Activated T-helper 1 cell treated with anti-CD3 and anti-CD28 coated beads, Interleukin-12 subunit alpha, Interleukin-12 subunit beta, Interleukin-2, Interleukin-4 antibody, amounts not matched to agents 30 ng/mL and 10 ng/mL and 1 ng/mL, durations not matched to agents 14 hours and 24 hours and 36 hours (primary cell): ENCODE data around the gene NOS1AP. TPM values are rescaled to one million over a fixed set of nuclear protein-coding genes. Genes with fewer than 3 reads are reported as not detected.
"Not testable (repeated sequence)": the region's sequence is repeated elsewhere in the genome, so short reads cannot be mapped to it uniquely, and the experiment has no call there.

Experiments used
- DNase-seq: peaks from one replicate; pipeline ENCODE4 v3.0.0; 2021; ENCODE audit warnings: low spot score
- H3K27ac Mint-ChIP-seq: one replicate; pipeline ENCODE4 v1.8.0; 2021; ENCODE audit warnings: mild to moderate bottlenecking, mixed read lengths
- H3K27me3 Mint-ChIP-seq: one replicate; pipeline ENCODE4 v1.8.0; 2022; ENCODE audit warnings: mild to moderate bottlenecking, moderate library complexity, mixed read lengths; ENCODE audit not compliant: insufficient read depth
- H3K36me3 Mint-ChIP-seq: one replicate; pipeline ENCODE4 v1.8.0; 2021; ENCODE audit warnings: low read depth, mixed read lengths
- H3K4me1 Mint-ChIP-seq: one replicate; pipeline ENCODE4 v1.8.0; 2021; ENCODE audit warnings: low read depth, mixed read lengths
- H3K4me3 Mint-ChIP-seq: one replicate; pipeline ENCODE4 v1.8.0; 2021; ENCODE audit warnings: mild to moderate bottlenecking, moderate library complexity, mixed read lengths
- H3K9me3 Mint-ChIP-seq: one replicate; pipeline ENCODE4 v1.8.0; 2021; ENCODE audit warnings: mixed read lengths
- intact Hi-C: fragments of 100-400 bp; cut with micrococcal nuclease; formaldehyde crosslinking; loops from one replicate; pipeline ENCODE4 v1.15.1; 2024
- total RNA-seq: library from RNA; stranded (reverse); gene quantifications from 2 replicates; pipeline ENCODE4 v1.2.3, GENCODE V29; 2022

Gene NOS1AP
- total RNA-seq, 1 donor from 2014 or later, result 0.10 TPM

DNA sequence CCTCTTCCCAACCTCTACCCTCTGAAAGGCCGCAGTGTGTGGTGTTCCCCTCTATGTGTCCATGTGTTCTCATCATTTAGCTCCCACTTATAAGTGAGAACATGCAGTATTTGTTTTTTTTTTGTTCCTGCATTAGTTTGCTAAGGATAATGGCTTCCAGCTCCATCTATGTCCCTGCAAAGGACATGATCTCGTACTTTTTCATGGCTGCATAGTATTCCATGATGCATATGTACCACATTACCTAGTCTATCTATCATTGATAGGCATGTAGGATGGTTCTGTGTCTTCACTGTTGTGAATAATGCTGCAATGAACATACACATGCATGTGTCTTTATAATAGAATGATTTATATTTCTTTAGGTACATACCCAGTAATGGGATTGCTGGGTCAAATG lies 12.6 kb downstream of the NOS1AP start:
- peaks cover 13% of the 10 kb centered on the region for H3K27me3 Mint-ChIP-seq
- H3K9me3 Mint-ChIP-seq, intact Hi-C loops, H3K4me1 Mint-ChIP-seq, DNase-seq, H3K36me3 Mint-ChIP-seq, H3K4me3 Mint-ChIP-seq, H3K27ac Mint-ChIP-seq: not testable (repeated sequence)

- Mint-ChIP-seq H3K36me3 (no peaks in the 10 kb centered on the region), H3K27ac (no peak overlapping the region), H3K4me3 (no peak overlapping the region), H3K4me1 (no peaks in the 10 kb centered on the region), H3K27me3 (peaks cover 13% of the 10 kb centered on the region), H3K9me3 (no peaks in the 10 kb centered on the region)
- intact Hi-C loops, result no loop called here
- no peak for DNase-seq
Measured at GRCh38 chr1:162083273-162083672, 13.8 kb downstream of the NOS1AP start.

DNA sequence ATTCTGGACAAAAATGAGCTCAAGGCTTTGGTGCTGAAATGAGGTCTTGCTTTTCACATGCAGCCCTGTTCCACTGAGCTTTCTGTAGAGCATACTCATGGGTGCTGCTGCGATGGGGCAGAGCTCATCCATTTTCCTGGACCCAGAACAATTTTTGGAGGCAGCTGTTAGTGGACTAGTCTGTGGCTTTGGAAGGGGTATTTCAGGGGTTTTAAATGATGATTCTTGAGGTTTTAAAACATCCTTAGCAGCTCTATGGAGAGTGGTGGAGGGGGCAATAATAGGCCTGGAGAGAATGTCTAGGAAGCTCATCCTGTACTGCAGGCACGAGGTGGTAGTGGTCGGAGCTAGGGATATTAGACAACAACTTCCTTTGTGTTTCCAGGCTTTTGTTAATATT lies 16.5 kb downstream of the NOS1AP start:
- Mint-ChIP-seq H3K9me3 (no peaks in the 10 kb centered on the region), H3K4me1 (no peaks in the 10 kb centered on the region), H3K4me3 (no peak overlapping the region), H3K27me3 (peaks cover 17% of the 10 kb centered on the region), H3K27ac (no peak overlapping the region), H3K36me3 (no peaks in the 10 kb centered on the region)
- no peak for DNase-seq
- intact Hi-C loops, result no loop called here

DNA sequence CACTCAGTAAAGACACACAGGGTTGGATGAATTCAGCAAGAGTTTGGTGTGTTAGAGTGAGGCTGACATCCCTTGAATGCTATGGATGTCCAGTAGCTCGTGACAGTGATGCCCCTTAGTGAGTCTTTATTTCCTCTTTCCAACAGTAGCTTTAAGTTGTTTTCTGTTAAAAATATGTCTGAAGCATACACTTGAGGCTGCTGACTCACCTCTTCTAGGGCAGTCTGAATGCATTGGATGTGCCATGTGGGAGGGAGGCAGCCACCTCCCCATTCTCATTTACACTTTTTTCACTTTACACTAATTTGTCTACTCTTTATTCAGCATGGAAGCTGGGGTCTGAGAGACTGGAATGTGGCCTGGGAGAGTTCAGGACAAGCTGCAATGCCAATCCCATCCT lies 17.6 kb downstream of the NOS1AP start:
- H3K27me3 Mint-ChIP-seq, result peaks cover 22% of the 10 kb centered on the region
- intact Hi-C loops, result no loop called here
- no peaks in the 10 kb centered on the region for H3K9me3 Mint-ChIP-seq
- H3K36me3 Mint-ChIP-seq, result no peaks in the 10 kb centered on the region
- no peak overlapping the region for H3K4me3 Mint-ChIP-seq
- H3K4me1 Mint-ChIP-seq, result no peaks in the 10 kb centered on the region
- H3K27ac Mint-ChIP-seq, result no peak overlapping the region
- no peak for DNase-seq

DNA sequence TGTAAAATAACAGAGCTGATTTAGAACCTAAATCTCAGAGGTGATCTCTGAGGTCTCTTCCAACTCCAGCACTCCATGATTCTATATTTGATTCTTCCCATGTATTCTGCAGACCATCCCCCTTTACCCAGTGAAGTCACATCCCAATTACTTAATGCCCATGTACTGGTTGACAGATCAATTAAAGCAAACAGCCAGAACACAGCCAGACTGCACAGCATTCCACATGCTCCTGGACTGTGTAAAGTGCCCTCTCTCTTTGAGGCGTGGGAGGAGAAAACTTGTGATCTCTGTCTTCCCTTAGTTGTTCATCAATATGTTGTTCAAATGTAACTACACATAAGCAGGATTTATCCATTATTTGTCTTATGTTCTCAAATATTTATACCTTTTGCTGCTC lies 18.1 kb downstream of the NOS1AP start:
- DNase-seq, result no peak
- no peaks in the 10 kb centered on the region for H3K9me3 Mint-ChIP-seq
- intact Hi-C loops, result no loop called here
- no peak overlapping the region for H3K27ac Mint-ChIP-seq
- H3K27me3 Mint-ChIP-seq, result peaks cover 25% of the 10 kb centered on the region
- H3K36me3 Mint-ChIP-seq, result no peaks in the 10 kb centered on the region
- H3K4me1 Mint-ChIP-seq, result no peaks in the 10 kb centered on the region
- H3K4me3 Mint-ChIP-seq, result no peak overlapping the region

DNA sequence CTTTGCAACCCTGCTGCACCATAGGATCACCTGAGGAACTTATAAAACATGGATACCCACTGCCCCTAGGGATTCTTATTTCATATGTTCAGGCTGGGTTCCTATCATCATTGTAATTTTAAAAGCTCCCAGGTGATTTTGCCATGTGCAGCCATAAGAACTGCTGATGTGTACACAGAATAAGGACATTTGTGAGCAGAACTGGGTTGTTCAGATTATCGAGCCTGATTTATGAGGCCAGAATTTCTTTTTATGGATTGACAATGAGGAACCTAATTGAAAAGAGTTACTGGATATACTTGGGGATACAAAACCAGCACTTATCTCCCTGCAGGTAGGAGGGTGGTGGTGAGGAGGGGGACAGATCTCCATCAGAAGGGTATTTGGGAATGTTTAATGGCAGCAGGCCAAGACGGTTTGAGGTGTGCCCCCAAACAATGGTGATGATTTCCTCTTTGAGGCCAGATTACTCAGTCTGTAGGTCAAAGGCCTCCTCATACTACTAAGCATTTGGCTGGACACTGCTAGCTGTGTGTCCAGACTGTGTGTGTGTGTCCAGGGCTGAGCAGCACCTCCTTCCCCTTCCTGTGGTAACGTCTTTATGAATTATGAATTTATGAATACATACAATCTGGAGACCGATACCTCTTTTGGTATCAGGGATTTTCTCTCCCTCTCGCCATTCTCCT lies 18.9 kb downstream of the NOS1AP start:
- no peaks in the 10 kb centered on the region for H3K36me3 Mint-ChIP-seq
- H3K27me3 Mint-ChIP-seq, result peaks cover 33% of the 10 kb centered on the region
- no peak overlapping the region for H3K4me3 Mint-ChIP-seq
- DNase-seq, result no peak
- no peak overlapping the region for H3K27ac Mint-ChIP-seq
- H3K9me3 Mint-ChIP-seq, result no peaks in the 10 kb centered on the region
- H3K4me1 Mint-ChIP-seq, result no peaks in the 10 kb centered on the region
- intact Hi-C loops, result no loop called here

- intact Hi-C loops, result no loop called here
- Mint-ChIP-seq H3K4me1 (no peaks in the 10 kb centered on the region), H3K36me3 (no peaks in the 10 kb centered on the region), H3K9me3 (no peaks in the 10 kb centered on the region), H3K4me3 (no peak overlapping the region), H3K27ac (no peak overlapping the region), H3K27me3 (peaks cover 31% of the 10 kb centered on the region)
- no peak for DNase-seq
Measured at GRCh38 chr1:162089748-162090147, 20.3 kb downstream of the NOS1AP start.

- H3K9me3 Mint-ChIP-seq, result no peaks in the 10 kb centered on the region
- intact Hi-C loops, result no loop called here
- H3K27me3 Mint-ChIP-seq, result peaks cover 28% of the 10 kb centered on the region
- H3K36me3 Mint-ChIP-seq, result no peaks in the 10 kb centered on the region
- H3K27ac Mint-ChIP-seq, result no peak overlapping the region
- no peak for DNase-seq
- no peak overlapping the region for H3K4me3 Mint-ChIP-seq
- H3K4me1 Mint-ChIP-seq, result no peaks in the 10 kb centered on the region
Measured at GRCh38 chr1:162090378-162090777, 20.9 kb downstream of the NOS1AP start.

GRCh38 chr1:162091681-162092524 lies 22.4 kb downstream of the NOS1AP start:
- Mint-ChIP-seq H3K9me3 (no peaks in the 10 kb centered on the region), H3K36me3 (no peaks in the 10 kb centered on the region), H3K4me1 (no peaks in the 10 kb centered on the region), H3K4me3 (no peak overlapping the region), H3K27me3 (peaks cover 29% of the 10 kb centered on the region), H3K27ac (no peak overlapping the region)
- intact Hi-C loops, result no loop called here
- no peak for DNase-seq

GRCh38 chr1:162093095-162093494 lies 23.6 kb downstream of the NOS1AP start:
- DNase-seq, result no peak
- Mint-ChIP-seq H3K27me3 (peaks cover 31% of the 10 kb centered on the region), H3K9me3 (no peaks in the 10 kb centered on the region), H3K4me3 (no peak overlapping the region), H3K27ac (no peak overlapping the region), H3K36me3 (no peaks in the 10 kb centered on the region), H3K4me1 (no peaks in the 10 kb centered on the region)
- intact Hi-C loops, result no loop called here

DNA sequence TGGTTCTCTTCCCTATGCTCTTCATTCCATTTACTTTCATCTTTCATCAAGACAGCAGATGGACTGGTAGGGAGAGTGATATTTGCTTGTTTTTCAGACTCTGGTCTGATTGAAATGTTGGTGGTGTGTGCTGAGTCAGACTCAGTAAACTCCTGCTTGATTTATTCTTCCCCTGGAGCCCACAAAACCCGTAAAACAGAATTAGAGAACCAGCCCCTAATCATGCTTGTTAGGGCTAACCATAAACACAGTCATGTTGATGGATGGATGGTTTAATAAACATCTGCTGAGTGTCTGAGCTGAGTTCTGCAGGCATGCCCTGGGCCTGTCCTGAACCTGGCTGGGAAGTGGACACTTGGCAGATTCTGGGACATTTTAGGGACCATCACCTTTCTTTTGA lies 24.8 kb downstream of the NOS1AP start:
- no peaks in the 10 kb centered on the region for H3K4me1 Mint-ChIP-seq
- intact Hi-C loops, result no loop called here
- no peak overlapping the region for H3K27ac Mint-ChIP-seq
- no peaks in the 10 kb centered on the region for H3K36me3 Mint-ChIP-seq
- no peaks in the 10 kb centered on the region for H3K9me3 Mint-ChIP-seq
- peaks cover 30% of the 10 kb centered on the region for H3K27me3 Mint-ChIP-seq
- H3K4me3 Mint-ChIP-seq, result no peak overlapping the region
- no peak for DNase-seq

- intact Hi-C loops, result no loop called here
- DNase-seq, result no peak
- Mint-ChIP-seq H3K36me3 (no peaks in the 10 kb centered on the region), H3K9me3 (no peaks in the 10 kb centered on the region), H3K27me3 (peaks cover 25% of the 10 kb centered on the region), H3K4me1 (no peaks in the 10 kb centered on the region), H3K4me3 (no peak overlapping the region), H3K27ac (no peak overlapping the region)
Measured at GRCh38 chr1:162094723-162095122, 25.2 kb downstream of the NOS1AP start.

GRCh38 chr1:162107911-162108310 lies 38.4 kb downstream of the NOS1AP start:
- peaks cover 3% of the 10 kb centered on the region for H3K27me3 Mint-ChIP-seq
- intact Hi-C loops, result no loop called here
- H3K4me1 Mint-ChIP-seq, result no peaks in the 10 kb centered on the region
- no peak for DNase-seq
- no peaks in the 10 kb centered on the region for H3K36me3 Mint-ChIP-seq
- peaks cover 6% of the 10 kb centered on the region for H3K9me3 Mint-ChIP-seq
- H3K4me3 Mint-ChIP-seq, result no peak overlapping the region
- H3K27ac Mint-ChIP-seq, result no peak overlapping the region
